Ishikawa (cell line): Measurements from ENCODE around the gene ACO2.

Source experiments
- CEBPB ChIP-seq: IDR thresholded peaks from 2 replicates; pipeline ENCODE4 v1.6.1; 2012
- CREB1 ChIP-seq: IDR thresholded peaks from 2 replicates; pipeline ENCODE4 v1.6.1; 2012; ENCODE audit warnings: low read depth
- EGR1 ChIP-seq: IDR thresholded peaks from 2 replicates; pipeline ENCODE4 v1.6.1; 2012
- EP300 ChIP-seq: IDR thresholded peaks from 2 replicates; pipeline ENCODE4 v1.6.1; 2012; ENCODE audit warnings: borderline replicate concordance
- FOXM1 ChIP-seq: IDR thresholded peaks from 2 replicates; pipeline ENCODE4 v1.6.1; 2012; ENCODE audit warnings: low read depth, borderline replicate concordance
- NFIC ChIP-seq: IDR thresholded peaks from 2 replicates; pipeline ENCODE4 v1.6.1; 2012
- RAD21 ChIP-seq: IDR thresholded peaks from 2 replicates; pipeline ENCODE4 v1.6.1; 2012; ENCODE audit warnings: low read depth
- TAF1 ChIP-seq: IDR thresholded peaks from 2 replicates; pipeline ENCODE4 v1.6.1; 2012; ENCODE audit warnings: low read depth, mild to moderate bottlenecking
- TCF12 ChIP-seq: IDR thresholded peaks from 2 replicates; pipeline ENCODE4 v1.6.1; 2012; ENCODE audit warnings: low read depth
- TEAD4 ChIP-seq: IDR thresholded peaks from 2 replicates; pipeline ENCODE4 v1.6.1; 2012
- USF1 ChIP-seq: IDR thresholded peaks from 2 replicates; pipeline ENCODE4 v1.6.1; 2012
- YY1 ChIP-seq: IDR thresholded peaks from 2 replicates; pipeline ENCODE4 v1.6.1; 2012; ENCODE audit warnings: low read depth
- ZBTB7A ChIP-seq: IDR thresholded peaks from 2 replicates; pipeline ENCODE4 v1.6.1; 2012; ENCODE audit warnings: low read depth
- TF ChIP-seq, protein P1 (sequence below): IDR thresholded peaks from 2 replicates; pipeline ENCODE4 v1.6.1; 2012; ENCODE audit warnings: low read depth, mild to moderate bottlenecking
- TF ChIP-seq, protein P2 (sequence below): IDR thresholded peaks from 2 replicates; pipeline ENCODE4 v1.6.1; 2012

The ACO2 gene

GRCh38 chr22:41538583-41538982 lies 69.7 kb downstream of the ACO2 start:
- no peak for TF ChIP-seq CEBPB
- TF ChIP-seq, protein P1, sequence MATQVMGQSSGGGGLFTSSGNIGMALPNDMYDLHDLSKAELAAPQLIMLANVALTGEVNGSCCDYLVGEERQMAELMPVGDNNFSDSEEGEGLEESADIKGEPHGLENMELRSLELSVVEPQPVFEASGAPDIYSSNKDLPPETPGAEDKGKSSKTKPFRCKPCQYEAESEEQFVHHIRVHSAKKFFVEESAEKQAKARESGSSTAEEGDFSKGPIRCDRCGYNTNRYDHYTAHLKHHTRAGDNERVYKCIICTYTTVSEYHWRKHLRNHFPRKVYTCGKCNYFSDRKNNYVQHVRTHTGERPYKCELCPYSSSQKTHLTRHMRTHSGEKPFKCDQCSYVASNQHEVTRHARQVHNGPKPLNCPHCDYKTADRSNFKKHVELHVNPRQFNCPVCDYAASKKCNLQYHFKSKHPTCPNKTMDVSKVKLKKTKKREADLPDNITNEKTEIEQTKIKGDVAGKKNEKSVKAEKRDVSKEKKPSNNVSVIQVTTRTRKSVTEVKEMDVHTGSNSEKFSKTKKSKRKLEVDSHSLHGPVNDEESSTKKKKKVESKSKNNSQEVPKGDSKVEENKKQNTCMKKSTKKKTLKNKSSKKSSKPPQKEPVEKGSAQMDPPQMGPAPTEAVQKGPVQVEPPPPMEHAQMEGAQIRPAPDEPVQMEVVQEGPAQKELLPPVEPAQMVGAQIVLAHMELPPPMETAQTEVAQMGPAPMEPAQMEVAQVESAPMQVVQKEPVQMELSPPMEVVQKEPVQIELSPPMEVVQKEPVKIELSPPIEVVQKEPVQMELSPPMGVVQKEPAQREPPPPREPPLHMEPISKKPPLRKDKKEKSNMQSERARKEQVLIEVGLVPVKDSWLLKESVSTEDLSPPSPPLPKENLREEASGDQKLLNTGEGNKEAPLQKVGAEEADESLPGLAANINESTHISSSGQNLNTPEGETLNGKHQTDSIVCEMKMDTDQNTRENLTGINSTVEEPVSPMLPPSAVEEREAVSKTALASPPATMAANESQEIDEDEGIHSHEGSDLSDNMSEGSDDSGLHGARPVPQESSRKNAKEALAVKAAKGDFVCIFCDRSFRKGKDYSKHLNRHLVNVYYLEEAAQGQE, result no peak

DNA sequence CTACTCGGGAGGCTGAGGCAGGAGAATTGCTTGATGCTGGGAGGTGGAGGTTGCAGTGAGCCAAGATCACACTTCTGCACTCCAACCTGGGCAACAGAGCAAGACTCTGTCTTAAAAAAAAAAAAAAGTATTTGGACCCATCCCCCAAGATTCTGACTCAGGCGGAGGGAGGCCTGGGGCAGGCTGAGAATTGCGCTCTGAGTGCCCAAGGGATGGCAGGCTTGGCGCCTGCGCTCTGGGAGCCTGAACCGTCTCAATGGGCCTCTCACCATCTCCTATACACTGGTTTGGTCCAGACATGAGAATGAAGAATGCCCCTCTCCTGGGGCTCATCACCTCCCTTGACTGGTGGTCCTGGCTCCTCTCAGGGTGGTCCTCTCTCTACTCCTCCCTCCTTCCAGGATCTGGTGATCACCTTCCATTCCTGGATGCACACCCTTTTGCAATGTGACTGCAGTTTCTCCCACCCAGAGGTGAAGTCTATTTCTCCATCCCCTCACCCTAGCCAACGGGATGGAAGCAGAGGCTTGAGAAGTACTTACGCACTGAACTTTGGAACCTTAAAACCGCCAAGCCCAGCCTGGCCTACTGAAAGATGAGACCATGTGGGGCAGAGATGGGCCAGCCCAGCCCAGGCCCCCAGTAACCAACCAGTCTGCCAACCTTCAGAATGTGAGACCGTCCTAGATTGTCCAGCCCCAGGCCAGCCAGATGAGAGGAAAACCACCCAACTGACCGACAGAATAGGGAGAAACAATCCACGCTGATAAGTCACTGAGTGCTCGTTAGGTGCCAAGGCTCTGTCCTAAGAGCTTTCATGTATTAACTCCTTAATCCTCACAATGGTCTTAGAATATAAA lies 70.5 kb downstream of the ACO2 start:
- TF ChIP-seq EGR1 (no peak), CEBPB (no peak), TEAD4 (no peak), CREB1 (no peak), TAF1 (no peak), TCF12 (no peak), RAD21 (no peak), YY1 (no peak), ZBTB7A (no peak), NFIC (no peak), EP300 (no peak), USF1 (no peak), FOXM1 (no peak)
- TF ChIP-seq, protein P1, result no peak
- TF ChIP-seq, protein P2, sequence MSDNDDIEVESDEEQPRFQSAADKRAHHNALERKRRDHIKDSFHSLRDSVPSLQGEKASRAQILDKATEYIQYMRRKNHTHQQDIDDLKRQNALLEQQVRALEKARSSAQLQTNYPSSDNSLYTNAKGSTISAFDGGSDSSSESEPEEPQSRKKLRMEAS, result no peak

- no peak for TF ChIP-seq NFIC
- TF ChIP-seq FOXM1, result no peak
- TF ChIP-seq YY1, result no peak
- TF ChIP-seq, protein P2, result no peak
- TF ChIP-seq TEAD4, result no peak
- TF ChIP-seq CEBPB, result no peak
- TF ChIP-seq CREB1, result no peak
- no peak for TF ChIP-seq RAD21
- no peak for TF ChIP-seq ZBTB7A
- TF ChIP-seq, protein P1, result no peak
- no peak for TF ChIP-seq TAF1
- no peak for TF ChIP-seq TCF12
- no peak for TF ChIP-seq EP300
- TF ChIP-seq EGR1, result no peak
- no peak for TF ChIP-seq USF1
Measured at GRCh38 chr22:41540006-41540315, 71.0 kb downstream of the ACO2 start.

DNA sequence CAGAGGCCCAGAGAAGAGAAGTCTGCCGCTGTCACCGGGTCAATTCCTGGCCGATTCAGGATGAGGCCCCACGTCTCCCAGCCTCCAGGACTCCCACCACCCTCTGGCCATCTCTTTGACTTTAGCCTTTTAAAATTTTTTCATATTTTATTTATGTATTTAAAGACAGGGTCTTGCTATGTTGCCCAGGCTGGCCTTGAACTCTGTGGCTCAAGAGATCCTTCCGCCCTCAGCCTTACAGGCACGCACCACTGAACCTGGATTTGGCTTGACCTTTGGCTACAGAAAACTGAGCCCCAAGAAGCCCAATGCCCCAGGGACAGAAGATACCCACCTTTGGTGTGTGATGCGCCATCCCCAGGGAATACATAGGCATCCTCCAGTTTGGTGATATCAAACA lies 71.4 kb downstream of the ACO2 start:
- TF ChIP-seq EGR1 (no peak), NFIC (no peak), TAF1 (no peak), RAD21 (no peak), EP300 (no peak), FOXM1 (no peak), CREB1 (no peak)
- TF ChIP-seq, protein P1, result no peak
- TF ChIP-seq, protein P2, result no peak
